ENCODE measurements around the gene DIPK1A. TPM values are rescaled to one million over a fixed set of nuclear protein-coding genes. Genes with fewer than 3 reads are reported as not detected.

DIPK1A gene
- total RNA-seq, 2 donors from 2014 or later, result 7.4 to 8.6 TPM

GRCh38 chr1:92933459-92933858 lies 27.8 kb downstream of the DIPK1A start:
- no peak for DNase-seq
- ATAC-seq, result peak in 1 of 2 donors; percentile 31
- intact Hi-C loops (cut with DNase I), result no loop called here

GRCh38 chr1:92931691-92932090 lies 29.6 kb downstream of the DIPK1A start:
- intact Hi-C loops (cut with DNase I), result no loop called here
- ATAC-seq, result no peak

GRCh38 chr1:92929461-92929860 lies 31.8 kb downstream of the DIPK1A start:
- DNase-seq, result no peak
- intact Hi-C loops (cut with DNase I), result no loop called here
- no peak for ATAC-seq

More at GRCh38 chr1:92931691-92932090, 29.6 kb downstream of the DIPK1A start:
- no peak for DNase-seq

- DNase-seq, result no peak
Observed at GRCh38 chr1:92927870-92928269, 33.4 kb downstream of the DIPK1A start.

GRCh38 chr1:92926873-92927272 lies 34.4 kb downstream of the DIPK1A start:
- DNase-seq (no peak), ATAC-seq (no peak)
- intact Hi-C loops (cut with DNase I), result no loop called here

More at GRCh38 chr1:92927870-92928269, 33.4 kb downstream of the DIPK1A start:
- ATAC-seq, result no peak
- intact Hi-C loops (cut with DNase I), result no loop called here

GRCh38 chr1:92924501-92924900 lies 36.8 kb downstream of the DIPK1A start:
- no peak for DNase-seq
- intact Hi-C loops (cut with DNase I), result no loop called here
- no peak for ATAC-seq

GRCh38 chr1:92923664-92924063 lies 37.6 kb downstream of the DIPK1A start:
- ATAC-seq, result peak; percentile 21 to 30
- intact Hi-C loops (cut with DNase I), result no loop called here

GRCh38 chr1:92922356-92923035 lies 38.8 kb downstream of the DIPK1A start:
- DNase-seq (no peak), ATAC-seq (peak in 1 of 2 donors; percentile 59)
- intact Hi-C loops (cut with DNase I), result no loop called here

More at GRCh38 chr1:92923664-92924063, 37.6 kb downstream of the DIPK1A start:
- no peak for DNase-seq

- ATAC-seq, result no peak
- DNase-seq, result no peak
Observed at GRCh38 chr1:92921031-92922023, 39.9 kb downstream of the DIPK1A start.

GRCh38 chr1:92916899-92917298 lies 44.4 kb downstream of the DIPK1A start:
- ATAC-seq (no peak), DNase-seq (no peak)
- intact Hi-C loops (cut with DNase I), result no loop called here

More at GRCh38 chr1:92921031-92922023, 39.9 kb downstream of the DIPK1A start:
- intact Hi-C loops (cut with DNase I), result no loop called here

GRCh38 chr1:92915547-92915946 lies 45.7 kb downstream of the DIPK1A start:
- DNase-seq (no peak), ATAC-seq (no peak)
- intact Hi-C loops (cut with DNase I), result no loop called here

- no peak for ATAC-seq
- DNase-seq, result no peak
- intact Hi-C loops (cut with DNase I), result no loop called here
Observed at GRCh38 chr1:92913093-92913819, 48.0 kb downstream of the DIPK1A start.

GRCh38 chr1:92910081-92910480 lies 51.2 kb downstream of the DIPK1A start:
- peak in 1 of 2 donors; percentile 77 for ATAC-seq
- DNase-seq, result no peak
- intact Hi-C loops (cut with DNase I), result no loop called here

GRCh38 chr1:92909321-92909720 lies 51.9 kb downstream of the DIPK1A start:
- intact Hi-C loops (cut with DNase I), result no loop called here
- DNase-seq (no peak), ATAC-seq (peak in 1 of 2 donors; percentile 86)

- DNase-seq (no peak), ATAC-seq (peak in 1 of 2 donors; percentile 56)
- intact Hi-C loops (cut with DNase I), result no loop called here
Observed at GRCh38 chr1:92907949-92908684, 53.1 kb downstream of the DIPK1A start.

GRCh38 chr1:92903765-92904164 lies 57.5 kb downstream of the DIPK1A start:
- no peak for ATAC-seq
- intact Hi-C loops (cut with DNase I), result no loop called here
- DNase-seq, result no peak

GRCh38 chr1:92902406-92902744 lies 58.9 kb downstream of the DIPK1A start:
- no peak for DNase-seq
- ATAC-seq, result no peak
- intact Hi-C loops (cut with DNase I), result no loop called here

- no peak for ATAC-seq
- no peak for DNase-seq
- intact Hi-C loops (cut with DNase I), result no loop called here
Observed at GRCh38 chr1:92901699-92902405, 59.4 kb downstream of the DIPK1A start.
